ENCODE data around the gene HCFC1R1. TPM values are rescaled to one million over a fixed set of nuclear protein-coding genes. Genes with fewer than 3 reads are reported as not detected.

The HCFC1R1 gene
- total and polyA plus RNA-seq, 2 of the 8 experiments (the other 6 are each of a cell fraction or from before 2014, with no cell fraction given): 72.7 to 138 TPM

- H3K9ac ChIP-seq (replicated peaks in 1 of 4; ENCODE audit: extremely low read depth in 1 of 4, low read depth in 3 of 4, low read length in 3 of 4): peak overlapping the region in 2 of 4 experiments; percentile 5 to 20; a peak in 3 of 7 replicates
- CTCF ChIA-PET (ENCODE audit: partially characterized antibody): interaction anchor here (0.6 to 17.3 kb wide), 6 partner anchors 23 to 854 kb away, joined by 3 to 639 read pairs (median 4); partner anchors contain the start of genes BICDL2, CLDN6, HCFC1R1 and THOC6
- TF ChIP-seq RXRA (IDR thresholded peaks at IDR 0.05; ENCODE audit: insufficient read depth, low read depth, low read length) (no peak), SIRT6 (IDR thresholded peaks at IDR 0.05; ENCODE audit: low read length) (no peak), SP2 (IDR thresholded peaks at IDR 0.05; ENCODE audit: low read length) (no peak), ASH2L (IDR thresholded peaks at IDR 0.05; ENCODE audit: low read length) (peak; percentile 24), SP4 (IDR thresholded peaks at IDR 0.05; ENCODE audit: low read length) (no peak)
These were observed 18.9 kb downstream of the HCFC1R1 start for GRCh38 chr16:3004781-3005284.

More at GRCh38 chr16:3004781-3005284, 18.9 kb downstream of the HCFC1R1 start:
- no peak overlapping the region for H2AK5ac ChIP-seq (ENCODE audit: low read depth, low read length)
- no peak overlapping the region for H2BK15ac ChIP-seq (ENCODE audit: low read length)
- 2% methylated on average over 21 of the region's 25 CpGs; no CpG with 5 or more reads in 1 of the 2 experiments for WGBS, 2 experiments (ENCODE audit: extremely low coverage in 1 of 2, insufficient coverage in 1 of 2, insufficient read length in 1 of 2, insufficient replicate concordance in 2 of 2, low coverage in 1 of 2, low lambda C conversion rate in 2 of 2, missing lambda C conversion rate in 1 of 2)
- no peak for FAIRE-seq
- H3K4me1 ChIP-seq (replicated peaks in 1 of 4; ENCODE audit: control insufficient read depth in 3 of 4, insufficient read depth in 4 of 4, low read length in 3 of 4): peaks cover 14 to 40% (median 33%) of the 10 kb centered on the region in 4 experiments
- peak overlapping the region; percentile 38 for H2BK120ac ChIP-seq (replicated peaks; ENCODE audit: low read depth, low read length)
- peak overlapping the region; percentile 44 for H3K4ac ChIP-seq (replicated peaks; ENCODE audit: insufficient read length, low read depth, low read length)
- H3K23ac ChIP-seq (ENCODE audit: insufficient read length): no peak overlapping the region
- DNase-seq (ENCODE audit: low read depth in 1 of 2, low spot score in 2 of 2): no peak
- no peaks in the 10 kb centered on the region for H4K20me1 ChIP-seq (replicated peaks in 1 of 2; ENCODE audit: control insufficient read depth in 1 of 2, insufficient read depth in 2 of 2, low read length in 2 of 2)
- no peaks in the 10 kb centered on the region for H3K9me3 ChIP-seq (ENCODE audit: insufficient read depth in 2 of 2, low read depth in 1 of 2, low read length in 1 of 2)
- H4K5ac ChIP-seq (ENCODE audit: insufficient read length, low read depth, low read length): peak overlapping the region; percentile 62
- H2BK5ac ChIP-seq (ENCODE audit: low read depth, low read length): peak overlapping the region; percentile 12; the same call in 1 of the 2 replicates
- H2AFZ ChIP-seq (ENCODE audit: low read length): no peak overlapping the region
- peak overlapping the region; percentile 68; the same call in 1 of the 2 replicates for H4K8ac ChIP-seq (ENCODE audit: extremely low read depth, insufficient read depth, low read length)
- POLR2A ChIA-PET (ENCODE audit: partially characterized antibody): interaction anchor here (0.8 to 35.7 kb wide), 10 partner anchors 8 to 122 kb away, joined by 3 to 1808 read pairs (median 6); partner anchors contain the start of genes BICDL2, CLDN6, CLDN9 and HCFC1R1
- peak overlapping the region; percentile 64 to 88 for H3K4me2 ChIP-seq (ENCODE audit: insufficient read depth in 1 of 2, low read depth in 2 of 2, low read length in 2 of 2)
- peaks cover 0 to 6% of the 10 kb centered on the region in 2 experiments; a peak in 1 of 4 replicates for H3K79me2 ChIP-seq (ENCODE audit: control insufficient read depth in 1 of 2, insufficient read depth in 2 of 2, low read length in 2 of 2)
- no peaks in the 10 kb centered on the region; the same call in 1 of the 2 replicates for H3K79me1 ChIP-seq (ENCODE audit: low read depth, low read length)
- H4K91ac ChIP-seq (replicated peaks; ENCODE audit: insufficient read length, low read length): peak overlapping the region; percentile 42
- 0 out of 2 replicates have a peak overlapping the region, but pooled peaks have one; percentile 1 for H3K27ac ChIP-seq (ENCODE audit: low read depth, low read length)
- H3K23me2 ChIP-seq (ENCODE audit: low read depth, low read length): peaks cover 16% of the 10 kb centered on the region
- H2BK12ac ChIP-seq (ENCODE audit: low read depth, low read length): no peak overlapping the region
- peak overlapping the region; percentile 64 for H3K56ac ChIP-seq (replicated peaks; ENCODE audit: insufficient read length, low read depth, low read length)
- peak overlapping the region; percentile 64 for H3K18ac ChIP-seq (ENCODE audit: extremely low read depth, low read length)
- peak overlapping the region; percentile 38 to 65 (median 56) for H3K4me3 ChIP-seq (ENCODE audit: extremely low read depth in 1 of 4, insufficient read depth in 2 of 4, low read depth in 3 of 4, low read length in 4 of 4)
- H3K36me3 ChIP-seq (ENCODE audit: control insufficient read depth in 2 of 4, insufficient read depth in 4 of 4, low read length in 3 of 4): peaks cover 0 to 3% (median 0%) of the 10 kb centered on the region in 4 experiments; a peak in 1 of 8 replicates
- no peaks in the 10 kb centered on the region for H3K27me3 ChIP-seq (replicated peaks in 1 of 4; ENCODE audit: control insufficient read depth in 3 of 4, extremely low read depth in 1 of 4, insufficient read depth in 3 of 4, low read length in 3 of 4)
- no peak overlapping the region for H2BK20ac ChIP-seq (ENCODE audit: low read length)
- H3K14ac ChIP-seq (ENCODE audit: insufficient read length): no peak overlapping the region

Data from H1 (cell line).